GM23248 (cell line): ENCODE results near the gene SOX13.
"Not testable (repeated sequence)": the region's sequence is repeated elsewhere in the genome, so short reads cannot be mapped to it uniquely, and the experiment has no call there.

Source experiments
- EZH2 ChIP-seq: fragments of 200-600 bp; sonication (generic); IDR thresholded peaks from 2 replicates; pipeline ENCODE4 v1.6.1; 2018; ENCODE audit warnings: antibody characterized with exemption, mild to moderate bottlenecking; ENCODE audit not compliant: insufficient read depth, poor library complexity, severe bottlenecking
- EZH2phosphoT487 ChIP-seq: fragments of 200-600 bp; sonication (generic); IDR thresholded peaks from 2 replicates; pipeline ENCODE4 v1.6.1; 2018; ENCODE audit warnings: antibody characterized with exemption, moderate library complexity, mild to moderate bottlenecking, low read depth; ENCODE audit not compliant: insufficient read depth

DNA sequence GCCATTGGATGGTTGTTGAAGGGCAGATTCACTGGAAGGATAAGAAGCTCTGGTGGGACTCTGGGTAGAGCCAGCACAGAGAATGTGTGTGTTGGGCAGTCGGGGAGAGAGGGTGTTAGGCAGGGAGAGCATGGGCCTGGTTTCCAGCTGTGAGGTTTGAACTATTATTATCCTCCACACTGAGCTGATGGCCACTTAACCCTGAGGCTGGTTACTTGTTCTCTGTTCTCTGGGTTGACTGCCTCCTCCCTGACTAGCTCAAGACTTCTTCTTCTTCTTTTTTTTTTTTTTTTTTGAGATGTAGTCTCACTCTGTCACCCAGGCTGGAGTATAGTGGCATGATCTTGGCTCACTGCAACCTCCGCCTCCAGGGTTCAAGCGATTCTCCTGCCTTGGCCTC, 17.2 kb downstream of the SOX13 start:
- not testable (repeated sequence) for TF ChIP-seq EZH2phosphoT487, EZH2
